ENCODE data around the gene GRID2. TPM values are rescaled to one million over a fixed set of nuclear protein-coding genes. Genes with fewer than 3 reads are reported as not detected.

The GRID2 gene
- not detected for polyA plus RNA-seq (2012; ENCODE audit: insufficient read depth, insufficient read length, low read depth)

- Histone ChIP-seq H3K4me3 (ENCODE audit: low read depth, low read length) (peak within 1 kb of the TSS; percentile 50; the same call in 1 of the 2 replicates), H3K36me3 (no peaks in the 10 kb centered on the region), H3K9me3 (no peaks in the 10 kb centered on the region), H3K27me3 (peaks cover 48% of the 10 kb centered on the region), H3K4me1 (no peaks in the 10 kb centered on the region; the same call in 1 of the 2 replicates)
- TF ChIP-seq CTCF (IDR thresholded peaks at IDR 0.05; ENCODE audit: low read depth, low read length): no peak
- peak; percentile 8 for DNase-seq
Observed at GRCh38 chr4:92303621-92304027, at the start of gene GRID2. Gene GRID2, plus strand, starts transcription at chr4:92303966.

DNA sequence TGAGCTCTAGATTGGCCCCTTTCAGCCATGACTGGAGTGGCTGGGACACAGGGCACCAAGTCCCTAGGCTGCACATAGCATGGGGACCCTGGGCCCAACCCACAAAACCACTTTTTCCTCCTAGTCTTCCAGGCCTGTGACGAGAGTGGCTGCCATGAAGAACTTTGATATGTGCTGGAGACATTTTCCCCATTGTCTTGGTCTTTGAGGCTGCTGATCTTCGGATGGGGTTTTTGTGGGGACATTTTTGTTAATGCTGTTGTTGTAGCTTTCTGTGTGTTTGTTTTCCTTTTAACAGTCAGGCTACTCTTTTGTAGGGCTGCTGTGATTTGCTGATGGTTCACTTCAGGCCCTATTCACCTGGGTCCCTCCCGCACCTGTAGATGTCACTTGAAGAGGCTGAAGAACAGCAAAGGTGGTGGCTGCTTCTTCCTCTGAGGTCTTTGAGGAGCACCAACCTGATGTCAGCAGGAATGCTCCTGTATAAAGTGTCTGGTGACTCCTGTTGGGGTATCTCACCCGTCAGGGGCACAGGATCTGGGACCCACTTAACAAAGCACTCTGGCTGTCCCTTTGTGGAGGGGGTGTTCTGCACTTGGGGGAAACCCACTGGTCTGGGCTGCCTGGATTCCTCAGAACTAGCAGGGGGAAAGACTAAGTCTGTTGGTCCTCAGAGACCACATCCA lies 49.6 kb upstream of the GRID2 start:
- Histone ChIP-seq H3K4me3 (ENCODE audit: low read depth, low read length) (no peak overlapping the region), H3K36me3 (no peaks in the 10 kb centered on the region), H3K9me3 (no peaks in the 10 kb centered on the region), H3K4me1 (no peaks in the 10 kb centered on the region), H3K27me3 (no peaks in the 10 kb centered on the region)
- DNase-seq: no peak
- TF ChIP-seq CTCF (IDR thresholded peaks at IDR 0.05; ENCODE audit: low read depth, low read length): no peak

DNA sequence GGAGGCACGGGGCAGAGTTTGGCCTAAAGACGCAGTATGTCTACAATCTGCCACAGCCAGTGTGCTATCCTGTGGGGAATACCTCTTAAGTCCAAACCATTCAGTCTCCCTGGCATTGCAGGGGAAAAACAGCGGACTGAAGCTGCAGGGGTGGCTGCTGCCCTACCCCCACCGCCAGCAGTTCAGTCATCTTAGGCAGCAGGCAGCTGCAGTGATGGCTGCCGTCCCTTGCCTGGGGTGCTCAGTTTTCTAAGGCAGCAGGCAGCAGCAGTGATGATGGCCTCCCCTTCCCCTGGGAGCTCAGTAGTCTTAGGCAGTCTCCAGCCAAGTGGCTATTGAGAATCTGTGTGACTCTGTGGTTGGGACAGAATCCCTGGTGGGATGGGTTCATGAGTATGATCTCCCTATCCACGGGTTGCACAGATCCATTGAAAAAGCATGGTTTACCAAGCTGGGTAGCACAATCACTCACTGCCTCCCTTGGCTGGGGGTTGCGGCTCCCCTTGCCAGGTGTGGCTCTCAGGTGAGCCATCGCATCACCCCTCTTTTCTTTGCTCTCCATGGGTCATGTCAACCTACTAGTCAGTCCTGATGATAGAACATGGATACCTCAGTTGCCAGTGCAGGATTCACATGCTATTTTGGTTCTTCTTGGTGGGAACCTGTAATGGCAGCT lies 48.9 kb upstream of the GRID2 start:
- Histone ChIP-seq H3K4me3 (ENCODE audit: low read depth, low read length) (no peak overlapping the region), H3K9me3 (no peaks in the 10 kb centered on the region), H3K36me3 (no peaks in the 10 kb centered on the region), H3K4me1 (no peaks in the 10 kb centered on the region), H3K27me3 (no peaks in the 10 kb centered on the region)
- no peak for DNase-seq
- no peak for TF ChIP-seq CTCF (IDR thresholded peaks at IDR 0.05; ENCODE audit: low read depth, low read length)

DNA sequence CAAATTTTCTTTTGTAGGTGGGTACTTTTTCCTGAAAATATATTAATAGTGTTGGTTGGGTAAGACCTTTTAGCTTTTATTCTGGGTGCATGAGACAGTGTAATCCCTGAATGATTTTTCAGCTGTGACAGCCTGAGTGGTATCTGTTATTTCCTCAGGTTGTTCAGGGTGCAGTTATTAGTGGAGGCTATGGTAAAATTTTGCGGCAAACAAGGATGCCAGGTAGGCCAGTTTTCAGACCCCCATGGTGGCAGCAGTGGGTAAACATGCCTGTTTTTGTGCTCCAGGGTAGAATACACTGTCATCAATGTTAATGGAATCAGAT lies 47.9 kb upstream of the GRID2 start:
- H3K4me3 ChIP-seq (ENCODE audit: low read depth, low read length): no peak overlapping the region
- no peak for DNase-seq
- no peaks in the 10 kb centered on the region for H3K27me3 ChIP-seq
- H3K36me3 ChIP-seq: no peaks in the 10 kb centered on the region
- no peaks in the 10 kb centered on the region for H3K4me1 ChIP-seq
- TF ChIP-seq CTCF (IDR thresholded peaks at IDR 0.05; ENCODE audit: low read depth, low read length): no peak
- no peaks in the 10 kb centered on the region for H3K9me3 ChIP-seq

DNA sequence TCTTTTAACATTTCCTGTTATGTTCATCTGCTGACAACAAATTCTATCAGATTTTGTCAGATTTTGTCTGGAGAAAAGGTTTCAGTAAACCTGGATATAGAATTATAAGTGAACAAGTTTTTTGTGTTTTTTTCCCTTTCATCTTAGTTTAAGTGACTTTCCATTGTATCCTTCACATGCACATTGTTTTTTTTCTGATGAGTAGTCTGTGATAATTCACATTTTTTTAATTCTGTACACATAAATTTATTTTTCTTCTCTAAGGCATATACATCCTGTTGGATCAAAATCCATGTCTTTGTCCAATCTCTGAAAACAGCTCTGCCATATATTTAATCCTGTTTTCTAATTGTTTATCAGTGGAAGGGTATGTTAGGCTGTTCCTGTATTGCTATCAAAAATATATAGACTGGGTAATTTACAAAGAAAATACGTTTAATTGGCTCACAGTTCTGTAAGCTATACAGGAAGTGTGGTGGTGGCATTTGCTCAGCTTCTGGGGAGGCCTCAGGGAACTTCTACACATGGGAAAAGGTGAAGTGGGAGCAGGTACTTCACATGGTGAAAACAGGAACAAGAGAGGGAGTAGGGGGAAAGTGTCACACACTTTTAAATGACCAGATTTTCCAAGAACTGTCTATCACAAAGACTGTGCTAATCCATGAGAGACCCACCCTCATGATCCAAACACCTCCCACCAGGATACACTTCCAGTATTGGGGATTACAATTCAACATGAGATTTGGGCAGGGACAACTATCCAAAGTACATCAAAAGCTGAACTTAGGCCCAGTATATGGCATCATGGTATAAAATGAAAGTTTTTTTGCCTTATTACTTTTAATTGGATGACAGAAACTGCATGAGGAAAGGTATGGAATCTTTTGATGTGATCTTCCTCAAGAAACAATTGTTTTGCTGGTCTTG lies 45.6 kb upstream of the GRID2 start:
- no peak for DNase-seq
- H3K4me3 ChIP-seq (ENCODE audit: low read depth, low read length): no peak overlapping the region
- H3K4me1 ChIP-seq: no peaks in the 10 kb centered on the region
- H3K36me3 ChIP-seq: no peaks in the 10 kb centered on the region
- H3K27me3 ChIP-seq: no peaks in the 10 kb centered on the region
- no peak for TF ChIP-seq CTCF (IDR thresholded peaks at IDR 0.05; ENCODE audit: low read depth, low read length)
- H3K9me3 ChIP-seq: no peaks in the 10 kb centered on the region
